GM12865 (cell line): Measurements from ENCODE around the gene HIRA.

Experiments used
- DNase-seq: peaks from one replicate; pipeline ENCODE4 v3.0.0; 2010; ENCODE audit warnings: low read depth
- H3K4me3 ChIP-seq: 2 replicates; pipeline ENCODE4 v1.5.1; 2011; ENCODE audit warnings: mild to moderate bottlenecking, low read depth, low read length, control low read depth
- TF ChIP-seq, protein P1 (sequence below): IDR thresholded peaks from 2 replicates; pipeline ENCODE4 v1.5.1; 2011; ENCODE audit warnings: low read length, control low read depth, low read depth, inconsistent platforms; ENCODE audit not compliant: insufficient read depth; ENCODE audit errors: missing control alignments

Gene HIRA

DNA sequence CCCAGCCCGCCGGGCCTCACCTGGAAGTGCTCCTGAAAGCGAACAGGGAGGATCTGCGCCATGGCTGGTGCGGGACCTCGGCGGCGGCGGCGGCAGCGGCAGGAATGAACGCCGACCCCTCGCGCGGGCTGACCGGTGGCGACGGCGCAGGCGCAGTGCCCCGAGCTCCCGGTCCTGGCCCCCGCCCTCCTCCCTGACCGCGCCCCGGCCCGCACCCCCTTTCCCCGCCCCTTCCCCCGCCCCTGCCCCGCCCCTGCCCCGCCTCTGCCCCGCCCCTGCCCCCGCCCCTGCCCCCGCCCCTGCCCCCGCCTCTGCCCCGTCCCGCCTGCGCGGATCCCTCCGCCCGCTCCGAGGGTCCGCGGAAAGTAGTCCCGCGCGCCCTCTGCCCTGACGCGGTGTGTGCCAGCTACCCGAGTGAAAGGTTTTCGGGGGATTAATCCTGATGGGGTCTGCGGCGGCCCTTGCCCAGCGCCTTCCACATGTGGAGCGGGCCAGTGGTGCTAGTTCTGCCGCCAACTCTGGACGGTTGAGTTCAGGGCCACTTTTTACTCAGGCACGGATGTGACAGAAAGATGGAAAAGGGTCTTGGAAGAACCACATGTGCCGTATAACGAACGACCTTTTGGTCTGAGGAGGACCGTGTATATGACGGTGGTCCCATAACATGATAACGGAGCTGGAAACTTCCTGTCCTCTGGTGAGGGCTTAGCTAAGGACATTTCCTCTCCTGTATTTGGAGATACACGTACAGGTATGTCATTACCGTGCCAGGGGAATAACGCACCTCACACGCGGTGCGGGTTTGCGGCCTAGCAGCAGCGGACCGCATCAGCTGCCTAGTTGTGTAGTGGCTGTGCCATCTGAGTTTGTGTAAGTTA, 139.7 kb downstream of the HIRA start, which contains the start of gene CLTCL1:
Gene CLTCL1, minus strand, starts transcription at position 140 of the 878 bp plus-strand sequence. Its CDS starts 78 bp downstream, at position 62.
- H3K4me3 ChIP-seq, result peak within 1 kb of the TSS; percentile 76
- TF ChIP-seq, protein P1, sequence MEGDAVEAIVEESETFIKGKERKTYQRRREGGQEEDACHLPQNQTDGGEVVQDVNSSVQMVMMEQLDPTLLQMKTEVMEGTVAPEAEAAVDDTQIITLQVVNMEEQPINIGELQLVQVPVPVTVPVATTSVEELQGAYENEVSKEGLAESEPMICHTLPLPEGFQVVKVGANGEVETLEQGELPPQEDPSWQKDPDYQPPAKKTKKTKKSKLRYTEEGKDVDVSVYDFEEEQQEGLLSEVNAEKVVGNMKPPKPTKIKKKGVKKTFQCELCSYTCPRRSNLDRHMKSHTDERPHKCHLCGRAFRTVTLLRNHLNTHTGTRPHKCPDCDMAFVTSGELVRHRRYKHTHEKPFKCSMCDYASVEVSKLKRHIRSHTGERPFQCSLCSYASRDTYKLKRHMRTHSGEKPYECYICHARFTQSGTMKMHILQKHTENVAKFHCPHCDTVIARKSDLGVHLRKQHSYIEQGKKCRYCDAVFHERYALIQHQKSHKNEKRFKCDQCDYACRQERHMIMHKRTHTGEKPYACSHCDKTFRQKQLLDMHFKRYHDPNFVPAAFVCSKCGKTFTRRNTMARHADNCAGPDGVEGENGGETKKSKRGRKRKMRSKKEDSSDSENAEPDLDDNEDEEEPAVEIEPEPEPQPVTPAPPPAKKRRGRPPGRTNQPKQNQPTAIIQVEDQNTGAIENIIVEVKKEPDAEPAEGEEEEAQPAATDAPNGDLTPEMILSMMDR, result no peak
- DNase-seq, result peak; percentile 82

DNA sequence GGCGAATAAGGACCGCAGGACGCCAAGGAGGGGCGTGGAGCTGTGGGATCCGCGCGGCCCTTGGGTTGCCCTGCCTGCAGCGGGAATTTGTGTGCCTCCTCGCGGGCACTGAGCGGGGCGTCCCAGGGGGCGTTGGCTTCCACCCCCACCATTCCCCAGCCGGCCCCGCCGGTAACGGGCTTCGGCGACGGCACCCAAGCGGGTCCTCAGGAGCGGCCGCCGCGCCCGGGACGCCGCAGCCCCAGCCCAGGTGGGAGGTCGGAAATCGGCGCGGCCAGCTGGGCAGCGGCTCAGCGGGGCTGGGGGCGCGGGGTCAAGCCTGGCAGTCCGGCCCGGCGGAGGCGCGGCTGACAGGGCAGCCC, 140.3 kb downstream of the HIRA start:
- TF ChIP-seq, protein P1, result no peak
- DNase-seq, result peak; percentile 11
- H3K4me3 ChIP-seq, result peak overlapping the region; percentile 40

DNA sequence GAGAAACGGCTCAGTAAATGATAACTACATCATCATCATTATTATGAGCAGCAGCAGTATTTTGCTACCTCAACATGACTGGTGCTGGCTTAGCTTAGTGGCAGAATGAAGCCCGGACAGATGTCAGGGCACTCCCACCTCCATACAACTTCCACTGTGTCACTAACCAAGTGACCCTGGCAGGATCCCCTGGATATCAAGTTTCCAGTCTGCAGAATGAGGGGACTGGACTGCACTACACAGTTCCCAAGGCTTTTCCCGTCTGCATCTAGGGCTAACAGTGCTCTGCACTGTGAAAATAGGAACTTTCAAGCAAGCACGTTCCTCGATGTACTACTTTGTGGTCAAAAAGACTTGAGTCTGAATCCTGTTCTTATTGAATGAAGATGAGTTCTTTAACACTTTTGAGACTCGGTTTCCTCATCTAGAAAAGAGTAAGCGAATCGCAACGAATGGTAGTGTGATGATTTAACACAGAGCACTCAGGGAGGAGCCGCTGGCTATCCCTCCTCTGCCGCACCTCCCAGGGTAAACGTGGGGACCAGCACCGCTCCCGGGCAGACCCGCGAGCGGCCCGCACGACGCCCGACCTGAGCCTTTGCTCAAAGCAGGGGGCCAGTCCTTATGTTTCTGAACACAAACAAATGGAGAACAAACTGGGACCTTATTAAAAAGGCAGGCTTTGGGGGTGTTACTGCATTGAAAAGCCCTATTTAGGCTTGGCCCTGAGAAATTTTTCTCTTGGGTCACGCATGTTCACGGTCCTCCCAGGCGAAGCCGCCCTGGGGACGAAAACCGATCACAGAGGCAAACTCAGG, 140.9 kb downstream of the HIRA start:
- TF ChIP-seq, protein P1, result no peak

DNA sequence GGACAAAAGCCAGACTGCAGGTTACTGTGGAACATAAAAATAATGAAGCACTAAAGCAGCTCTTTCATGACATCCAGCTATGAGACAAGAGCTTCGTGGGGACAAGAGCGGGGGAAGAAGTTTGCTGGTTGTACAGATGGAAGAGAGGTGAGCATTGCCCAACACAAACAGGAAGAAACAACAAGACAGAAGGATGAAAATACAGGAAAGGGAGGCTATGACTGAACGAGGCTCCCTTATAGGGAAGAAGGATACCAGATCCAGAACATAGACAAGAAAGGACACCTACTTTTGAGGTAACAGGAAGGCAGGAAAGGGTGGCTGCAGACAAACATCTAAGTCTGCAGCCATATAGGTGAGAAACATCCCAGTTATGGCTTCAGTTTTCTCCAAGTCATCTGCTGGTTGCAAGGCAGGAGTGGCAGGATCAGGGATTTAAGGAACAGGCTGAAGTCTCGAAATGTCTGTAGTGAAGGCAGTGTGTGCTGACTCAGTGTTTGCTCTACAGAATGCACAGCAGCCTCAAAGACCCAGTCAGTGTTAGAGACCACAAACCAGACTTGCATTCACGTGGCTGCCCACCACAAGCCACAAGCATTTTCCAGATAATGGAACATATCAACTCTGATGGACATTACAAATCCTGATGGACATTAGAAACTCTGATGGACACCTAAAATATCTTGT, 141.9 kb downstream of the HIRA start:
- TF ChIP-seq, protein P1, result no peak
- no peak for DNase-seq
- H3K4me3 ChIP-seq, result no peak overlapping the region

More for the DNA sequence above, 140.9 kb downstream of the HIRA start:
- peak overlapping the region; percentile 40 for H3K4me3 ChIP-seq
- DNase-seq, result no peak

DNA sequence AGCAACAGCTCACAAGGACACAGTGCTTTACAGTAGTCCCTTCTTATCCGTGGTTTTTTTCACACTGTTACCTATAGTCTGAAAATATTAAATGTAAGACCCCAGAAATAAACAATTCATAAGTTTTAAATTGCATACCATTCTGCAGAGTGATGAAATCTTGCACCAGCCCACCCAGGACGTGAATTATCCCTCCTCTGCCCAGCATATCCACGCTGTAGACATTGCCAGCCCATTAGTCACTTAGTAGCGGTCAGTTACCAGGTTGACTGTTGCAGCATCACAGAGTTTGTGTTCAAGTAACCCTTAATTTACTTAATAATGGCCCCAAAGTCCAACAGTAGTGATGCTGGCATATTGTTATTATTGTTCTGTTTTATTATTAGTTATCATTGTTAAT, 143.6 kb downstream of the HIRA start:
- DNase-seq, result no peak
- H3K4me3 ChIP-seq, result no peak overlapping the region
- TF ChIP-seq, protein P1, result no peak

DNA sequence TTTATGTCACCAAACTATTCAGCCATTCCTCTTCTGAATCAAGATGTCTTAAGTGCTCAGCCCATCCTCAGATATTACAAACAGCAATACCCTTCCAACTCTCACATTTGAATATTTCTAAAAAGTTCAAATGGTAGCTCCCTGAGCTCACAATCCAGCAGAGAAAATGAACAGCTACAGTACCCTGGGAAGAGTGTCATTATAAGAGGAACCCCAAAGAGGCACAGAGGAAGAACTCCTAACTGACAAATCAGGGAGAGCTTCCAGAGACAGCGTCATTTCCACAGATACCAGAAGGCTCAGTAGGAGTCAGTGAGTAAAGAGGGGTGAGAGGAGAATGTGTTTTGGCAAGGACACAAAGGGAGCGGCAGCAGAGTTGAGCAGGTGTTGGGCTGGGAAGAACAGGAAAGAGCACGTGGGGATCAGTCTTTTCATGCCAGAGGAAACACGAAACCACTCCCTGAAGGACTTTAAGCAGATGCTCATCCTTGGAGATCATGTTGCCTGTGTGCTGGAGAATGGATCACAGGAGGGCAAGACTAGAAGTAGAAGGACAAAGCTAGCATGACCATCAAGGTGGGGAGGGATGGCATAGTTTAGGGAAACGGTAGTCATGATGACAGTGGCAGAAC, 144.3 kb downstream of the HIRA start:
- no peak for DNase-seq
- TF ChIP-seq, protein P1, result no peak
- no peak overlapping the region for H3K4me3 ChIP-seq
